ENCODE results near the gene KDM8.

The KDM8 gene

GRCh38 chr16:27168790-27169189 is 34.5 kb upstream of the KDM8 start:
- DNase-seq (ENCODE audit: insufficient read length, low spot score) (no peak), FAIRE-seq (no peak)
- TF ChIP-seq CTCF (IDR thresholded peaks at IDR 0.05; ENCODE audit: insufficient read depth, missing control alignments), result no peak

- TF ChIP-seq CTCF (IDR thresholded peaks at IDR 0.05; ENCODE audit: insufficient read depth, missing control alignments), result no peak
- DNase-seq (ENCODE audit: insufficient read length, low spot score) (no peak), FAIRE-seq (no peak)
These were observed 33.7 kb upstream of the KDM8 start for GRCh38 chr16:27169511-27170071.

GRCh38 chr16:27171584-27171983 is 31.7 kb upstream of the KDM8 start:
- DNase-seq (ENCODE audit: insufficient read length, low spot score) (no peak), FAIRE-seq (no peak)

GRCh38 chr16:27174007-27174406 is 29.3 kb upstream of the KDM8 start:
- no peak for TF ChIP-seq CTCF (IDR thresholded peaks at IDR 0.05; ENCODE audit: insufficient read depth, missing control alignments)
- DNase-seq (ENCODE audit: insufficient read length, low spot score) (no peak), FAIRE-seq (no peak)

More at GRCh38 chr16:27171584-27171983, 31.7 kb upstream of the KDM8 start:
- no peak for TF ChIP-seq CTCF (IDR thresholded peaks at IDR 0.05; ENCODE audit: insufficient read depth, missing control alignments)

GRCh38 chr16:27174798-27175197 is 28.5 kb upstream of the KDM8 start:
- no peak for DNase-seq (ENCODE audit: insufficient read length, low spot score)
- TF ChIP-seq CTCF (IDR thresholded peaks at IDR 0.05; ENCODE audit: insufficient read depth, missing control alignments), result no peak
- no peak for FAIRE-seq

- FAIRE-seq, result no peak
- no peak for TF ChIP-seq CTCF (IDR thresholded peaks at IDR 0.05; ENCODE audit: insufficient read depth, missing control alignments)
- no peak for DNase-seq (ENCODE audit: insufficient read length, low spot score)
These were observed 27.4 kb upstream of the KDM8 start for GRCh38 chr16:27175888-27176287.

GRCh38 chr16:27177031-27177774 is 26.1 kb upstream of the KDM8 start:
- no peak for FAIRE-seq
- TF ChIP-seq CTCF (IDR thresholded peaks at IDR 0.05; ENCODE audit: insufficient read depth, missing control alignments), result no peak
- DNase-seq (ENCODE audit: insufficient read length, low spot score), result no peak
